OCI-M1 (cell line): ENCODE data around the gene MAPT.

Source experiments
- DNase-seq: peaks from one replicate; lab custom pipeline; 2025; lab: John Stamatoyannopoulos, UW

MAPT gene

GRCh38 chr17:46057366-46057765, 163.0 kb downstream of the MAPT start:
- DNase-seq, result no peak

- no peak for DNase-seq
These were observed 165.1 kb downstream of the MAPT start for GRCh38 chr17:46059486-46059885.

- no peak for DNase-seq
These were observed 166.1 kb downstream of the MAPT start for GRCh38 chr17:46060461-46060860.

- DNase-seq, result peak; percentile 54
These were observed 167.1 kb downstream of the MAPT start for GRCh38 chr17:46061435-46061834.

- DNase-seq, result no peak
These were observed 168.9 kb downstream of the MAPT start for GRCh38 chr17:46063241-46063640.

- no peak for DNase-seq
These were observed 170.1 kb downstream of the MAPT start for GRCh38 chr17:46064460-46064859.

- DNase-seq, result no peak
These were observed 177.4 kb downstream of the MAPT start for GRCh38 chr17:46071796-46072195.

- DNase-seq, result no peak
These were observed 178.6 kb downstream of the MAPT start for GRCh38 chr17:46072998-46073397.

- DNase-seq, result no peak
These were observed 180.2 kb downstream of the MAPT start for GRCh38 chr17:46074540-46074939.
